GM18508 (cell line): ENCODE measurements around the gene MYO16.

Experiments
- ATAC-seq: cut with Tn5 transposase; IDR thresholded peaks from one replicate; pipeline ENCODE4 v1.9.1; 2021; ENCODE audit warnings: moderate number of reproducible peaks; ENCODE audit not compliant: insufficient read depth, unreplicated experiment

The MYO16 gene

DNA sequence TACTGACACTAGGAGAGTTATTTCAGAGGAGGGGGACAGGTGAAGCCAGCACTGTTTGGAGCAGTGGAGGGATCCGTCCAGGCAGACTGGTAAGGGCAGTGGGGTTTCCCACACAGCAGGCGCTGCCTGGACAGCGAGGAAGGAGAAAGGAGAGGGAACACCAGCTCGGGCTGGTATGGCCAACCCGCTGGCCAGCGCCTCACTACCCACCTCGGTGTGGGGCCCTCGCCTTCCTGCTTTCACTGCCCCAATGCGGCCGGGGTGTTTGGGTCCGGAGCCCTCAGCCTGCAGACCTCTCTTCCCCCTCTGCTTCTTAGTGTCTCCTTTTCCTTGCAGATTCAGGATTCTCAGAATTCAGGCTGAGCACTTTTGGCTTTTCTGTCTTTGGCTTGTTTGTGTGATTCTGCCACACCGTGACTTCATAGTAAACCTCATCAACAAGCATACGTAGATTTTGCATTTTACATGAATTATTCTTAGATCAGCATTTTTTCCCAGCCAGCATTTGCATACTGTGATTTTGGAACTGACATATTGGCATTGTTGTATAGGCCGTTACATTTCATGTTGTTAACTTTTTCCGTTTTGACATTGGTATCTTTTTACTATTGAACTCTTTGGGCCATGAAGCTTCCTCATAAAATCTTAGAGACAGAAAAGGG, 294.1 kb downstream of the MYO16 start:
- ATAC-seq: no peak

DNA sequence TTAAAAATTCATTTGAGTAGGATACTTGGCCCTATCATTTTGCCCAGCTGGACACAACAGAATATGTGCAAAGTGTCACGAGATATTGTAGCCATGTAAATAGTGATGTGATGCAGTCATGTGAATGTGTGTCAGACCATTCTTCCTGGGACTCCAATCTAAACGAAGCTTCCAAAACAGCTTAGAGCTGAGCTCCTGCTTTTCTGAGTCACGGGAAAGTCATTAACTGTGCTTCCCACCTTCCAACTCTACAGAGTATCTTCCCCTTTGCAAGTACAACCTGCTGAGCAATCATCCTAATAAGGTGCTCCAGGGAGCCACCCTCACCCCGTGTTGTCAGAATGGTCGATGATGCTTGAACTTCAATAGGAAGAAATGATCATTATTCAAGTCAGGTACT, 294.7 kb downstream of the MYO16 start:
- no peak for ATAC-seq

DNA sequence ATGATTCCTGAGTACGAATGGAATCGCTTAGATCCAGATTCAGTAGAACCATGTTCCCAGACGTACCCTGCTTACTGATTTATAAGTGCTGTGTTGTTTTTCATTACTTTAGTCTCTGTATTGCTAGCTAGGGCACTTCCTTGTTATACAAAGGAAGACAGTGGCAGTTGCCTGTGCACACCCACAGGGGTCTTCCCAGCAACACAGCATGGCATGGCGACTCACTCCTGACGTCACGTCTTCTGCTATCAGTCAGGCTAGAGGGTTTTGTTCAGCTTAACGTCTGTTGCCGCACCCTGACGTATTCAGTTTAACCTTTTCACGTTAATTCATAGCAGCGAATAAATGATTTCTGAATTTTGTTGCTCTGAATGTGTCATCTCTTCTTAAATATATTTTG, 295.1 kb downstream of the MYO16 start:
- no peak for ATAC-seq

DNA sequence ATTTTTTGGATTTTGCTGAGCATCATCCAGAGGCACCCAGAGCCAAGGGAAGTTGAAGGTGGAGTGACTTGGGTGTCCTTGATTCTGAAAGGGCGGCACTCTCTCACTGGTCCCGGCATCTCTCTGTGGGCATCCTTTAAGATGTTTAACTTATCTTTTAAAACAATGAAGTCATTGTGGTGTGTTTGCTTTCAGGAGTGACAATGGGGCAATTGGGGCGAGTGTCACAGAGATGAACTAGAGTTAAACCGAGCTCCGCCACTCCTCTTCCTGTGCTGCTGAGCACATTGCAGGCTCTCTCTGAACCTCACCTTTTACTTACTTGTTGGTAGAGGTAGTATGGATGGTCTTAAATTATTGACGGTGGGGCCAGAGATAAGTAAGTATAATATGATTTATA, 295.7 kb downstream of the MYO16 start:
- ATAC-seq: no peak

GRCh38 chr13:108926862-108927261, 297.5 kb downstream of the MYO16 start:
- no peak for ATAC-seq

DNA sequence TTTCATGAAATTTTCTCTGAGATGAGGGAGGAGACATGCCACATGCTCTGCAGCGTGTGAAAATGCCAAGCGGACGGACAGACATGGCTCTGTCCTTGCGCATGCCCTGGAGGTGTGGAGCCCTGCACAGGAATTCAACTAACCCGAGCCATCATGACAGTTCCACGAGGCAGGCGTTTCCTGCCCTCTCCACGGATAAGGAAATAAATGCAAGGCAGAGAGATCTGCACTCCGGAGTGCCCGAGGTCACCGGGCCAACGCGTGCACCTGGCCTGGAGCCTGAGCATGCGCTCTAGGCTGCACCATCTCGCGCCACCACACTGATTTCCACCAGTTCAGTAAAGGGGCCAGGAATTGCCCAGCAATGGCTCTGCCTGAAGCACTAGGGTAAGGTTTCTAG, 298.2 kb downstream of the MYO16 start:
- no peak for ATAC-seq

GRCh38 chr13:108929532-108930206, 300.3 kb downstream of the MYO16 start:
- no peak for ATAC-seq

DNA sequence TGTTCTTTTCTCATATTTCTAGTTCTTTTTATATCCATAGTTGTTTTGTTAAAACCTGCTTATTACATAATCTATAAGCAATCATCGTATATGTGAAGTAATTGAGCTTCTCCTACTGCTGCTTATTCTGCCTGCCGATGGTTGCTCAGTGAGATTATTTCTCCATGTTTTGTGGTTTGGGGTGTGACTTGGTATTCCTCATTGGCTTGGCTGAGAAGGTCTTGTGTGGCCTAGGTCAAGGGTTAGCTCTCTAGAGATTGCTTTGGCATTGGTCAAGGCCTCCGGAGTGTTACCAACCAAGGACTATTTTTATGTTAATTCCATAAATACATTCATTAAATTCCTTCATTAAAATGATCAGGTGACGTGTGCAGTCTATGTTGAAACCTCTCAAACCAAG, 302.8 kb downstream of the MYO16 start:
- ATAC-seq: no peak

- no peak for ATAC-seq
Observed at GRCh38 chr13:108933061-108933460, 303.6 kb downstream of the MYO16 start.

DNA sequence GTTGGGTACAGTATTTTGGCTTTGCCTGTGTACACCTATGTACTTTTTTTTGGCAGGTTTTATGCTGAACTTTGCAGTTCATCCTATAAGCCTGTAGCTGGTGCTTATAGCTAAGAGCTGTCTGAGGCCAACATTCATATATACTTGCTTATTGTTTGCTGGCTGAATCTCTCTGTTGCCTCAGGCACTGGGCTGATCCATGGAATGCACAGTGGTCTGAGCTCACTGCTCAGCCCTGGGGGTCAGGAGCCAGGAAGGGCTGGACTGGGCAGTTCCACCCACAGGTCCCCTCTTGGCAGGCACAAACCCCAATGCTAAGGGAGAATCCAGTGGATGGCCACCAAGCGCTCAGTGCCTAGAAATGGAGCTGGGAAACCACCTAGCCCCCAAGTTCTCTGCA, 308.7 kb downstream of the MYO16 start:
- no peak for ATAC-seq

GRCh38 chr13:108940121-108940520, 310.7 kb downstream of the MYO16 start:
- ATAC-seq: no peak

- ATAC-seq: no peak
Observed at GRCh38 chr13:108943842-108944241, 314.4 kb downstream of the MYO16 start.

GRCh38 chr13:108944760-108945159, 315.3 kb downstream of the MYO16 start:
- ATAC-seq: no peak

DNA sequence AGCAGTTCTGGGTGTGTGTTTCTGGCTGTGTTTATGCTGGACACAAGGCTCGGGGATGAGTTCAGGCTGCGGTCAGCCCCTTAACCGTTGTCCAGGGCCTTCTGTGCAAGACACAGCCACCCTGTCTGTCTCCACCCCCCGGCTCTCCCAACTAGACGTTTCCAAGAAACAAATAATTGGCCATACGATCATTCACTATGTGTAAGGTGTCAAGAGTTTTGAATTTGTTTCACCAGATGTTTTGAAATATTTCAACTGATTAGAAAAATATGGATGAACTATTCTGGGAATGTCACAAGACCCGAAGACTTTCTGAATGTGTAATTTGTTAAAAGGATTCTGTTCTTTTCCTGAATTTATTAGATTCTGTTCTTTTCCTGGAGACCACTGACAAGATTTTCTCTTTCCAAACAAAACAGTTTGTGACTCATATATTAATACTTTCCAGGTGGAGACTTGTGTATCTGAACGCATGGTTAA, 318.2 kb downstream of the MYO16 start:
- no peak for ATAC-seq

DNA sequence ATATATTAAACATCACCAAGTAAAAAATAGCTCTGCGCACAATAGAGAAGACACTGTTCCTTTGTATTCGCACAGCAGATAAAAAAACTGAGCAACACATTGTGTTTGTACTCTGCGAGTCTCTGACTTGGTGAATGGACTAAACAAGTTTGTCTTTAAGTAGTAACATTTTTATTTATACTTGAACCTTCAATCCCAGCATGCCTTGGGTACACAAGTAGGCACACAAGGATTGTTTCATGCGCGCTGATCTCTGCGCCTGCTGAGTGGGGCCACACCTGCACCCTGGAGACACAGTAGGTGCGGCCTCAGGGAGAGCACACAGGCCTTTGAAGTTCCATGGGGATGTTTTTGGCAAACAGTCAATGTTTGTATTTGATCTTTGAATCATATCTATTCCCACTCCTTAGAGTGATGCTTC, 318.9 kb downstream of the MYO16 start:
- no peak for ATAC-seq

- ATAC-seq: no peak
Observed at GRCh38 chr13:108950333-108951010, 321.1 kb downstream of the MYO16 start.

DNA sequence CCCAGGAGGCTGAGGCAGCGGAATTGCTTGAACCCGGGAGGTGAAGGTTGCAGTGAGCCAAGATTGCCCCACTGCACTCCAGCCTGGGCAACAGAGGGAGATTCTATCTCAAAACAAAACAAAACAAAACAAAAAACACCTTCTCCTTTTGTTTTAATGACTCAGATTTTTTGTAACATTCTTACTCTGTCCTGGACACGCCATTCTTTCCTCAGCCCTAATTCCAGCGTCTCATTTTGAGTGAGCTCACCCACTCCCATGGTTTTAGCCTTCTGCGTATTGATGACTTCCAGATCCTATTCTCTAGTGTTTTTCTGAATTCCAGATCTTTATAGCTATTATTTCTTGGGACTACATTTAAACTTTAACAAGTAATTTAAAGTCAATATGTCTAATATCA, 326.3 kb downstream of the MYO16 start:
- no peak for ATAC-seq

- no peak for ATAC-seq
Observed at GRCh38 chr13:108957369-108958012, 328.1 kb downstream of the MYO16 start.

DNA sequence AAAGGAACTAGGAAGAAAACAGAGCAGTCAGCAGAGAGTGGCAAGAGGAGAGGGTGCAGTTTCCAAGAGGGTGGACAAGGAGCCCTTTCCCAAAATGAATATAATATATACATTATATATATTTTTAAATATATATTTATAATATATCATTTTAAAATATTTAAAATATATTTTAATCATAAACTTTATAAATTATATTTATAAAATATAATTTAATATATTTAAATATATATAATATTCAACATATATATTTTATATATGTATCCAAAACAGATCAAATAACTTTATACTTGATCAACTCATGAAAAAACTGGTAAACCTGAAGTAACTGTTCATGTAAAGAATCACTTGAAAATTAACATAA, 328.6 kb downstream of the MYO16 start:
- no peak for ATAC-seq

DNA sequence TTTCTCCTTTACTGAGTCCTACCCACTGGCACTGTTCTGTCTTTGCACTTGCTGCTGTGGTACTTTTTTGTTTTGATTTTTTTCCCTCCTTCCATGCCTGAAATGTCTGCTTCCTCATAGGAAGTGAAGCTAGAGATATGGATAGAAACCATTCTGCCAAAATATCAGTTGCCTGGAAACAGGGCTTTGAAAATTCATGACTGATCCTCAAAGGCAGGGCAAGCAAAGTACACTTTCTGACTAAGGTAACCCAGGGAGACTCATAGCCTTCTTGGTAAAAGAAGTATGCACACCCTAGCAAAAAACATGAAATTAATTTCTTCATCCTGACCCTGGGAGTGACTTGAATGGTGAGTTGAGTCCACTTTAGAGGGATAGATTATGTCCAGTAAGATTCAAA, 329.8 kb downstream of the MYO16 start:
- no peak for ATAC-seq

GRCh38 chr13:108960006-108960405, 330.6 kb downstream of the MYO16 start:
- ATAC-seq: no peak
